ENCODE data around the gene HSD3B1.

- TF ChIP-seq POLR2A (IDR thresholded peaks at IDR 0.05) (no peak), EP300 (IDR thresholded peaks at IDR 0.05) (no peak)
Measured at GRCh38 chr1:119539636-119540035, 32.6 kb downstream of the HSD3B1 start.
